Measurements from ENCODE around the gene GANC. TPM values are rescaled to one million over a fixed set of nuclear protein-coding genes. Genes with fewer than 3 reads are reported as not detected.

Gene GANC
- total RNA-seq, 1 donor from 2014 or later, result 14.2 TPM

Other genes with a start within 250 kb of the GANC start
- gene PLA2G4D, start 178.6 kb upstream of the GANC start, total RNA-seq, result not detected in 2 replicates
- 0.84 and 5.2 TPM in 2 replicates for gene PLA2G4F, start 116.6 kb upstream of the GANC start, total RNA-seq
- 43.3 and 53.9 TPM in 2 replicates for gene VPS39, start 64.9 kb upstream of the GANC start, total RNA-seq
- 53.6 and 59.8 TPM in 2 replicates for gene TMEM87A, start 232 bp downstream of the GANC start, total RNA-seq
- 0.89 and 3.7 TPM in 2 replicates for gene CAPN3, start 86.3 kb downstream of the GANC start, total RNA-seq
- gene ZNF106, start 217.9 kb downstream of the GANC start, total RNA-seq, result 30.9 and 32.5 TPM in 2 replicates
- gene SNAP23, start 222.4 kb downstream of the GANC start, total RNA-seq, result 71.5 and 89.5 TPM in 2 replicates

Measured in kidney epithelial cell (primary cell).